Ovary (tissue), 9 donors: ENCODE data around the gene MPC1. TPM values are rescaled to one million over a fixed set of nuclear protein-coding genes. Genes with fewer than 3 reads are reported as not detected.

Experiments used
- DNase-seq, 5 donors: peaks; one replicate each; pipeline ENCODE4 v3.0.0-alpha.2; 2019 to 2020
- H3K27ac ChIP-seq, 2 donors: fragments of 200-600 bp; one replicate each; pipeline versions ENCODE4 v1.5.1 to v1.8.0; 2019 to 2022
- H3K27me3 ChIP-seq: fragments of 200-600 bp; one replicate; pipeline ENCODE4 v1.8.0; 2022
- H3K36me3 ChIP-seq: fragments of 200-600 bp; sonication (generic); one replicate; pipeline ENCODE4 v1.5.1; 2019
- H3K4me1 ChIP-seq: one replicate; pipeline ENCODE4 v1.8.1; 2013; ENCODE audit warnings: mild to moderate bottlenecking, moderate library complexity; ENCODE audit not compliant: insufficient read depth
- H3K4me3 ChIP-seq: fragments of 200-600 bp; sonication (generic); one replicate; pipeline ENCODE4 v1.5.1; 2017
- H3K9me3 ChIP-seq, 2 donors: fragments of 200-600 bp in 1 of 2; sonication (generic) in 1 of 2; one replicate each; pipeline versions ENCODE4 v1.5.1 to v1.8.1; 2013 to 2019; ENCODE audit warnings: mild to moderate bottlenecking in 1 of 2, moderate library complexity in 1 of 2
- EP300 ChIP-seq: sonication (generic); formaldehyde crosslinking; IDR thresholded peaks from one replicate; pipeline ENCODE4 v1.6.1; 2017; ENCODE audit warnings: antibody characterized with exemption
- POLR2A ChIP-seq: fragments of 450-650 bp; IDR thresholded peaks from one replicate; pipeline ENCODE4 v1.6.1; 2017; ENCODE audit warnings: antibody characterized with exemption, mild to moderate bottlenecking, moderate library complexity
- WGBS, 3 donors: extraction: QIAGEN DNeasy Blood & Tissue Kit in 1 of 3; methylation state at CpG; one replicate each; pipeline versions ENCODE4 v1.1.5 to v1.1.7; 2013 to 2017; 5-methylcytosine and 5-hydroxymethylcytosine counted together
- intact Hi-C, 4 donors: fragments of 100-400 bp; cut with DNase I; formaldehyde crosslinking; loops; one replicate each; pipeline versions ENCODE4 v1.11.0 to v1.15.1; 2022 to 2023
- polyA plus RNA-seq, 2 donors: library from polyadenylated mRNA; stranded (reverse); fragments of 200-250 nt in 1 of 2; fragments of 350-450 nt in 1 of 2; fragmentation: Illumina TruSeq in 1 of 2; extraction: RNeasy Lipid Tissue Mini Kit (QIAGEN cat#74804) in 1 of 2; gene quantifications; one replicate each; pipeline ENCODE4 v1.2.3, GENCODE V29; 2013 to 2014
- total RNA-seq, 7 donors: library from RNA; depleted of rRNA in 2 of 7; stranded (reverse); fragments of >200 nt in 2 of 7; fragmentation: NEBNext Ultra II Directional in 3 of 7; extraction: Animal tissue kit (Norgen Biotek cat#: 25700) in 3 of 7; gene quantifications; one replicate each; pipeline versions ENCODE4 v1.1.0 to v1.2.4, GENCODE V29; 2016 to 2023
- TF ChIP-seq, protein P1 (sequence below), 3 donors: fragments of 450-650 bp in 2 of 3; fragments of 200-600 bp in 1 of 3; IDR thresholded peaks; one replicate each; pipeline versions ENCODE4 v1.5.1 to v1.8.0; 2016 to 2022; ENCODE audit warnings: antibody characterized with exemption in 3 of 3, mild to moderate bottlenecking in 1 of 3
- donor health status: DM: no; HTN: no; CAD: no; lungs with moderate emphysema.
- donor health status: DM: no; HTN: no; CAD: no.
- donor health status: Bipolar disorder and iron deficiency.
- donor health status: DM: yes; HTN: yes; CAD: no.
- donor health status: DM: no; HTN: no; CAD: no.
- donor health status: DM: yes; HTN: yes; CAD: no.

MPC1 gene
- total and polyA plus RNA-seq, 9 donors: 34.1 to 82.6 (median 38.8) TPM

DNA sequence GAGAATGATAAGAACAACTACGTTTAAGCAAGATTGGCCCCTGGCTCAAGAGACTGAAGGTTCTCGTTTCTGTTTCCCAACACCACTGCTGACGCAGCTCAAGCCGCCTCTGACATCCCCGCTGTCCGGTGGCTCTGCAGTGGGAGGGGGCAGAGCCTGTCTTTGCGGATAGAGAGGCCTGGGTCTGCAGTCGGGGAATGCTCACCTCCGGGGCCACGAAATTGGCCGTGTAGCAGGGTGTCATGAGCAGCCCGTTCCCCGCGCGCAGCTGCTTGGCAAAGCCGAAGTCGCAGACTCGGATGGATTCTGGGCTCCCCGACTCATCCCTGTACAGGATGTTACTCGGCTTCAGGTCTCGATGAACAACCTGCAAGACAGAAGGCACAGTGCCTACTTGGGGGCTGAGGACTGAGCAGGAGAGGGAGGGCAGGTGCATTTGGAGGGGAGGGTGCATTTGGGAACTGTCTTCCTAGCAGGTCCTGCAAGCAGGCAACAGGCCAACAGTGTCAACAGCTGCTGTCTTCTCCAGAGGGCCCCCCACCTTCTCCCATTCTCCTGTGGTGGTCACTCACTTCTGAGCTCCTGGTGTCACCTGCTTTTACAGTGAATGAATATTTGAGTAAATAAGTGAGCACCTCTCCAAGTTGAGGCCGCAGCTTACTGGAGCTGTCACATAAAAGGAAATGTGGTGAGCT is 40.5 kb upstream of the MPC1 start:
- 90 to 93% (median 91%) methylated on average over 22 of the region's 22 CpGs for WGBS, 3 donors
- intact Hi-C loops: no loop called here
- TF ChIP-seq EP300 (no peak), POLR2A (no peak)
- TF ChIP-seq, protein P1, sequence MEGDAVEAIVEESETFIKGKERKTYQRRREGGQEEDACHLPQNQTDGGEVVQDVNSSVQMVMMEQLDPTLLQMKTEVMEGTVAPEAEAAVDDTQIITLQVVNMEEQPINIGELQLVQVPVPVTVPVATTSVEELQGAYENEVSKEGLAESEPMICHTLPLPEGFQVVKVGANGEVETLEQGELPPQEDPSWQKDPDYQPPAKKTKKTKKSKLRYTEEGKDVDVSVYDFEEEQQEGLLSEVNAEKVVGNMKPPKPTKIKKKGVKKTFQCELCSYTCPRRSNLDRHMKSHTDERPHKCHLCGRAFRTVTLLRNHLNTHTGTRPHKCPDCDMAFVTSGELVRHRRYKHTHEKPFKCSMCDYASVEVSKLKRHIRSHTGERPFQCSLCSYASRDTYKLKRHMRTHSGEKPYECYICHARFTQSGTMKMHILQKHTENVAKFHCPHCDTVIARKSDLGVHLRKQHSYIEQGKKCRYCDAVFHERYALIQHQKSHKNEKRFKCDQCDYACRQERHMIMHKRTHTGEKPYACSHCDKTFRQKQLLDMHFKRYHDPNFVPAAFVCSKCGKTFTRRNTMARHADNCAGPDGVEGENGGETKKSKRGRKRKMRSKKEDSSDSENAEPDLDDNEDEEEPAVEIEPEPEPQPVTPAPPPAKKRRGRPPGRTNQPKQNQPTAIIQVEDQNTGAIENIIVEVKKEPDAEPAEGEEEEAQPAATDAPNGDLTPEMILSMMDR (IDR thresholded peaks at IDR 0.05): no peak
- no peak for DNase-seq
- Histone ChIP-seq H3K4me3 (no peak overlapping the region), H3K27ac (no peak overlapping the region), H3K36me3 (no peaks in the 10 kb centered on the region), H3K9me3 (no peaks in the 10 kb centered on the region), H3K4me1 (no peaks in the 10 kb centered on the region), H3K27me3 (no peaks in the 10 kb centered on the region)

DNA sequence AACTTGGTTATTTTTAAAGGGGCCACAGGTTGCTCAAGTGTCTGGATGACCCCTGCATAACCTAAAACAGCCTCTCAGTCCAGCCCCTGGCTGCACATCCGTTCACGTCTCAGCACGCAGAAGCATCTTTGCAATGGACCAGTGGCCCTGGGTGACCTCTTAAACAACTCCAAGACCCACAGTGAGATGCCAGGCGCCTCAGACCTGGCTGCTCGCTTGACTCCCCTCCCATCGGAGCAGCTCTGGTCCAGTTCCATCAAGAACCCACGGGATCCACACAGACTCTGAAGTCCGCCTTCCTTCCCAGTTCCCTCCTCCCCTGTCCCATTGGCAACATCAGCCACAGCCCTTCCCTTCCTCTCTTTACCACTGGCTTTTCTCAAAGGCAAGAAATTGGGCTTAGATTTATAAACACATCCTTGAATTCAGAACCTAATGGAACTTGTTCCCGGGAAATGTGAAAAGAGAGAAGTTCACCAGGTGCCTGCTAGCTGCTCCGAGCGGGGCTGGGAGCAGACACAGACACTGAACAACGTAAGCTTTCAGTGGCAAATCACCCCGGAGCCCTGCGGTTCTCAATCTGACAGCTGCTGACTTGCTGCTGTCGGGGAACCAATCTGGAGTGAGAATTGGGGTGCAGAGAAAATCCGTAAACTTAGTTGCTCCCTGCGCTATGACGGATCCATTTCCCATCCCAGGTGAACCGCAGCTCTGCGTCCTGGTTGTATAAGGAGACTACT is 39.6 kb upstream of the MPC1 start:
- Histone ChIP-seq H3K4me3 (no peak overlapping the region), H3K27ac (no peak overlapping the region), H3K27me3 (no peaks in the 10 kb centered on the region), H3K9me3 (no peaks in the 10 kb centered on the region), H3K36me3 (no peaks in the 10 kb centered on the region), H3K4me1 (no peaks in the 10 kb centered on the region)
- TF ChIP-seq, protein P1 (IDR thresholded peaks at IDR 0.05): no peak
- TF ChIP-seq POLR2A (no peak), EP300 (no peak)
- intact Hi-C loops: no loop called here
- 94 to 96% (median 95%) methylated on average over 20 of the region's 20 CpGs for WGBS, 3 donors
- DNase-seq: peak in 1 of 5 donors; percentile 14

DNA sequence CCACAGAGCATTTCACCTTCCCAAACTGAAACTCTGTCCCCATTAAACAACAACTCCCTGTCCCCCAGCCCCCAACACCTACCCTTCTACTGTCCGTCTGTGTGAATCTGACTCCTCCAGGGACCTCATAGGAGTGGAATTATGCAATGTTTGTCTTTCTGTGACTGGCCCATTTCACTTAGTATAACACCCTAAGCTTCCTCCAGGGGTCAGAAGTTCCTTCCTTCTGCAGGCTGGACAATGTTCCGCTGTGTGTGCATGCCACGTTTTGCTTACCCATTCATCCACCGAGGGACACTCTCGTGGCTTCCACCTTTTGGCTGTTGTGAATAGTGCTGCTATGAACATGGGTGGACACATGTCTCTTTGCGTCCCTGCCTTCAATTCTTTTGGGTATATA is 37.6 kb upstream of the MPC1 start:
- WGBS, 3 donors: 54 to 62% (median 60%) methylated on average over 6 of the region's 6 CpGs
- TF ChIP-seq EP300 (no peak), POLR2A (no peak)
- TF ChIP-seq, protein P1 (IDR thresholded peaks at IDR 0.05): no peak
- H3K36me3 ChIP-seq: no peaks in the 10 kb centered on the region
- H3K9me3 ChIP-seq: no peaks in the 10 kb centered on the region
- H3K27ac ChIP-seq: no peak overlapping the region
- no peak overlapping the region for H3K4me3 ChIP-seq
- intact Hi-C loops: no loop called here
- H3K27me3 ChIP-seq: no peaks in the 10 kb centered on the region
- H3K4me1 ChIP-seq: no peaks in the 10 kb centered on the region
- peak in 1 of 5 donors; percentile 11 for DNase-seq

DNA sequence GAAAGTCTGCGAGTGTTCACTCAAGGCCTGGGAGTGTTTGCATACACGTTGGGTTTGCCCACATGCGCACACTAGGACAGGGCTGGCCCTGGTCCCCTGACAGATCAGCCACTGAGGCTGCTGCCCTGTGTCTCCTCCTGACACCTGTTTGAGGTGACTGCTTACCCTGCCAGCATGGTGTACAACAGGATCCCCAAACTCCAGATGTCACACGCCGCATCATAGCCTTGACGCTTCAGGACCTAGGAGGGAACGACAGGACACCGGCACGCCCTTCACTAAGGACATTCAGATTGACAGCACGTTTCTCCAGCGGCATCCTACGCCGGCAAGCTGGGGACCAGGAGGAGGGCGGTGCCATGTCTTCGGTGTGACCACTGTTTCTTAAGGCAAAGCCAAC is 37.0 kb upstream of the MPC1 start:
- TF ChIP-seq, protein P1 (IDR thresholded peaks at IDR 0.05): no peak
- TF ChIP-seq POLR2A: no peak
- no peak for TF ChIP-seq EP300
- Histone ChIP-seq H3K4me1 (no peaks in the 10 kb centered on the region), H3K27me3 (no peaks in the 10 kb centered on the region), H3K9me3 (no peaks in the 10 kb centered on the region), H3K36me3 (no peaks in the 10 kb centered on the region), H3K27ac (no peak overlapping the region), H3K4me3 (no peak overlapping the region)
- intact Hi-C loops: no loop called here
- WGBS, 3 donors: 92 to 94% (median 93%) methylated on average over 15 of the region's 15 CpGs
- peak in 1 of 5 donors; percentile 16 for DNase-seq
